Measurements from ENCODE around the gene AKAP5.

Gene AKAP5

GRCh38 chr14:64493455-64493854 is 28.2 kb downstream of the AKAP5 start:
- no peak for TF ChIP-seq BHLHE40 (IDR thresholded peaks at IDR 0.05; ENCODE audit: borderline replicate concordance)
- TF ChIP-seq SUZ12 (IDR thresholded peaks at IDR 0.05): no peak
- no peak for TF ChIP-seq ELF4 (IDR thresholded peaks at IDR 0.05)
- TF ChIP-seq LEF1 (IDR thresholded peaks at IDR 0.05; ENCODE audit: borderline replicate concordance): no peak
- TF ChIP-seq ARNT (IDR thresholded peaks at IDR 0.05): no peak
- no peak for TF ChIP-seq ZNF384 (IDR thresholded peaks at IDR 0.05)
- TF ChIP-seq SP1 (IDR thresholded peaks at IDR 0.05): no peak
- TF ChIP-seq NFRKB (IDR thresholded peaks at IDR 0.05): no peak
- TF ChIP-seq HDGF (IDR thresholded peaks at IDR 0.05; ENCODE audit: borderline replicate concordance): no peak
- no peak for TF ChIP-seq CTBP1 (IDR thresholded peaks at IDR 0.05; ENCODE audit: borderline replicate concordance)
- no peak for TF ChIP-seq FOXM1 (IDR thresholded peaks at IDR 0.05; ENCODE audit: borderline replicate concordance)
- no peak for TF ChIP-seq TARDBP (IDR thresholded peaks at IDR 0.05)
- no peak for TF ChIP-seq PKNOX1 (IDR thresholded peaks at IDR 0.05)
- TF ChIP-seq FOXA1 (IDR thresholded peaks at IDR 0.05): no peak
- no peak for TF ChIP-seq FOXK2 (IDR thresholded peaks at IDR 0.05)
- no peak for TF ChIP-seq L3MBTL2 (conservative IDR thresholded peaks at IDR 0.05)
- POLR2A ChIA-PET: interaction anchor here (0.6 to 1.5 kb wide), 2 partner anchors 9 to 11 kb away, joined by 3 read pairs; partner anchors contain the start of gene ZBTB1
- CTCF ChIA-PET: interaction anchor here (1.0 kb wide), 1 partner anchor 11 kb away, joined by 4 read pairs; no protein-coding TSS in a partner anchor
- DNase-seq (ENCODE audit: extremely low spot score): no peak

GRCh38 chr14:64495252-64495651 is 30.0 kb downstream of the AKAP5 start:
- CTCF ChIA-PET: no interaction called here
- POLR2A ChIA-PET: interaction anchor here (1.4 kb wide), 2 partner anchors 9 to 10 kb away, joined by 3 to 7 read pairs; partner anchors contain the start of gene ZBTB1
- no peak for TF ChIP-seq SUZ12 (IDR thresholded peaks at IDR 0.05)
- no peak for TF ChIP-seq FOXK2 (IDR thresholded peaks at IDR 0.05)
- no peak for TF ChIP-seq ARNT (IDR thresholded peaks at IDR 0.05)
- no peak for TF ChIP-seq CTBP1 (IDR thresholded peaks at IDR 0.05; ENCODE audit: borderline replicate concordance)
- TF ChIP-seq ZNF384 (IDR thresholded peaks at IDR 0.05): no peak
- TF ChIP-seq FOXM1 (IDR thresholded peaks at IDR 0.05; ENCODE audit: borderline replicate concordance): no peak
- no peak for TF ChIP-seq HDGF (IDR thresholded peaks at IDR 0.05; ENCODE audit: borderline replicate concordance)
- no peak for TF ChIP-seq ELF4 (IDR thresholded peaks at IDR 0.05)
- no peak for TF ChIP-seq TARDBP (IDR thresholded peaks at IDR 0.05)
- no peak for TF ChIP-seq PKNOX1 (IDR thresholded peaks at IDR 0.05)
- no peak for TF ChIP-seq L3MBTL2 (conservative IDR thresholded peaks at IDR 0.05)
- TF ChIP-seq FOXA1 (IDR thresholded peaks at IDR 0.05): no peak
- TF ChIP-seq SP1 (IDR thresholded peaks at IDR 0.05): no peak
- TF ChIP-seq LEF1 (IDR thresholded peaks at IDR 0.05; ENCODE audit: borderline replicate concordance): no peak
- TF ChIP-seq NFRKB (IDR thresholded peaks at IDR 0.05): no peak
- no peak for DNase-seq (ENCODE audit: extremely low spot score)

GRCh38 chr14:64496764-64497163 is 31.5 kb downstream of the AKAP5 start:
- ChIA-PET CTCF (interaction anchor here (0.6 to 0.8 kb wide), 2 partner anchors 14 to 18 kb away, joined by 3 read pairs; no protein-coding TSS in a partner anchor), POLR2A (interaction anchor here (1.2 kb wide), 1 partner anchor 855 kb away, joined by 3 read pairs; the partner anchor contains the start of gene WDR89)
- TF ChIP-seq CTBP1 (IDR thresholded peaks at IDR 0.05; ENCODE audit: borderline replicate concordance) (no peak), FOXK2 (IDR thresholded peaks at IDR 0.05) (no peak), ARNT (IDR thresholded peaks at IDR 0.05) (no peak), NFRKB (IDR thresholded peaks at IDR 0.05) (no peak), BHLHE40 (IDR thresholded peaks at IDR 0.05; ENCODE audit: borderline replicate concordance) (no peak), SUZ12 (IDR thresholded peaks at IDR 0.05) (no peak), FOXM1 (IDR thresholded peaks at IDR 0.05; ENCODE audit: borderline replicate concordance) (no peak), L3MBTL2 (conservative IDR thresholded peaks at IDR 0.05) (no peak), SP1 (IDR thresholded peaks at IDR 0.05) (no peak), PKNOX1 (IDR thresholded peaks at IDR 0.05) (no peak), ELF4 (IDR thresholded peaks at IDR 0.05) (no peak), TARDBP (IDR thresholded peaks at IDR 0.05) (no peak), LEF1 (IDR thresholded peaks at IDR 0.05; ENCODE audit: borderline replicate concordance) (no peak)
- DNase-seq (ENCODE audit: extremely low spot score): no peak

GRCh38 chr14:64500088-64500487 is 34.8 kb downstream of the AKAP5 start:
- no peak for DNase-seq (ENCODE audit: extremely low spot score)
- POLR2A ChIA-PET: interaction anchor here (3.7 kb wide), 1 partner anchor 162 kb away, joined by 17 read pairs; no protein-coding TSS in a partner anchor
- TF ChIP-seq ZNF384 (IDR thresholded peaks at IDR 0.05): peak; percentile 85; the same call in 1 of the 2 replicates
- TF ChIP-seq BHLHE40 (IDR thresholded peaks at IDR 0.05; ENCODE audit: borderline replicate concordance): no peak
- CTCF ChIA-PET: interaction anchor here (2.6 kb wide), 1 partner anchor 11 kb away, joined by 11 read pairs; no protein-coding TSS in a partner anchor

GRCh38 chr14:64501411-64502171 is 36.3 kb downstream of the AKAP5 start:
- ChIA-PET POLR2A (interaction anchor here (0.7 to 3.7 kb wide), 9 partner anchors 9 to 163 kb away, joined by 3 to 17 read pairs (median 4); partner anchors contain the start of gene MTHFD1), CTCF (interaction anchor here (0.5 to 2.6 kb wide), 4 partner anchors 8 to 130 kb away, joined by 3 to 11 read pairs (median 3); no protein-coding TSS in a partner anchor)
- TF ChIP-seq PKNOX1 (IDR thresholded peaks at IDR 0.05) (peak; percentile 92), ARNT (IDR thresholded peaks at IDR 0.05) (no peak), CTBP1 (IDR thresholded peaks at IDR 0.05; ENCODE audit: borderline replicate concordance) (peak; percentile 19; the same call in 1 of the 2 replicates)
- peak; percentile 64 for DNase-seq (ENCODE audit: extremely low spot score)

Measured in HEK293T (cell line).